Lung (tissue), 12 donors: Measurements from ENCODE around the gene ZNF117. TPM values are rescaled to one million over a fixed set of nuclear protein-coding genes. Genes with fewer than 3 reads are reported as not detected.

Experiments used
- ATAC-seq: fragments of 200-7000 bp; cut with Tn5 transposase; one replicate; pipeline ENCODE4 v1.9.1; 2020; ENCODE audit warnings: moderate number of reproducible peaks; ENCODE audit not compliant: insufficient read depth, low FRiP score
- DNase-seq, 3 donors: peaks; one replicate each; pipeline ENCODE4 v3.0.0-alpha.2; 2013 to 2017
- H3K27ac ChIP-seq, 2 donors: one replicate each; pipeline ENCODE4 v1.5.1; 2013; ENCODE audit warnings: mild to moderate bottlenecking in 2 of 2, moderate library complexity in 2 of 2, control low read depth in 1 of 2, inconsistent platforms in 1 of 2, low read depth in 1 of 2, low read length in 1 of 2
- H3K27me3 ChIP-seq, 3 donors: one replicate each; pipeline ENCODE4 v1.5.1; 2013; ENCODE audit warnings: low read length in 2 of 3; ENCODE audit not compliant: control insufficient read depth in 3 of 3, insufficient read depth in 3 of 3
- H3K36me3 ChIP-seq, 4 donors: one replicate each; pipeline ENCODE4 v1.5.1; 2013; ENCODE audit warnings: low read length in 4 of 4, mild to moderate bottlenecking in 1 of 4, moderate library complexity in 1 of 4; ENCODE audit not compliant: control insufficient read depth in 4 of 4, insufficient read depth in 4 of 4
- H3K4me1 ChIP-seq, 5 donors: one replicate each; pipeline ENCODE4 v1.5.1; 2013; ENCODE audit warnings: low read length in 5 of 5, mild to moderate bottlenecking in 2 of 5, moderate library complexity in 1 of 5; ENCODE audit not compliant: control insufficient read depth in 5 of 5, insufficient read depth in 5 of 5
- H3K4me3 ChIP-seq: one replicate; pipeline ENCODE4 v1.5.1; 2013; ENCODE audit warnings: mild to moderate bottlenecking, control low read depth, moderate library complexity
- H3K9ac ChIP-seq, 2 donors: one replicate each; pipeline ENCODE4 v1.5.1; 2013; ENCODE audit warnings: low read length in 2 of 2, control low read depth in 1 of 2; ENCODE audit not compliant: insufficient read depth in 1 of 2
- H3K9me3 ChIP-seq, 4 donors: one replicate each; pipeline ENCODE4 v1.5.1; 2013; ENCODE audit warnings: low read length in 3 of 4, mild to moderate bottlenecking in 1 of 4, moderate library complexity in 1 of 4; ENCODE audit not compliant: control insufficient read depth in 4 of 4, insufficient read depth in 3 of 4
- WGBS, 2 donors: extraction: QIAGEN DNeasy Blood & Tissue Kit; methylation state at CpG; one replicate each; pipeline ENCODE4 v1.1.7; 2013; 5-methylcytosine and 5-hydroxymethylcytosine counted together
- polyA plus RNA-seq, 2 donors: library from polyadenylated mRNA; stranded (reverse); fragments of 200-250 nt; gene quantifications; one replicate each; pipeline ENCODE4 v1.2.1, GENCODE V29; 2013
- total RNA-seq, 2 donors: library from RNA; depleted of rRNA in 1 of 2; stranded (reverse); fragments of >200 nt in 1 of 2; gene quantifications; one replicate each; pipeline ENCODE4 v1.2.1, GENCODE V29; 2014 to 2021
- TF ChIP-seq, protein P1 (sequence below): IDR thresholded peaks from 2 replicates; pipeline ENCODE4 v1.5.1; 2012; ENCODE audit warnings: mild to moderate bottlenecking; ENCODE audit errors: control extremely low read depth, extremely low read depth
- donor health status: control.
- donor health status: control.
- donor health status: Bipolar disorder and iron deficiency.
- donor health status: healthy.
- donor health status: DM: yes; HTN: yes; CAD: no.

ZNF117 gene
- total and polyA plus RNA-seq, 4 donors, result 4.9 to 100 (median 12.0) TPM

DNA sequence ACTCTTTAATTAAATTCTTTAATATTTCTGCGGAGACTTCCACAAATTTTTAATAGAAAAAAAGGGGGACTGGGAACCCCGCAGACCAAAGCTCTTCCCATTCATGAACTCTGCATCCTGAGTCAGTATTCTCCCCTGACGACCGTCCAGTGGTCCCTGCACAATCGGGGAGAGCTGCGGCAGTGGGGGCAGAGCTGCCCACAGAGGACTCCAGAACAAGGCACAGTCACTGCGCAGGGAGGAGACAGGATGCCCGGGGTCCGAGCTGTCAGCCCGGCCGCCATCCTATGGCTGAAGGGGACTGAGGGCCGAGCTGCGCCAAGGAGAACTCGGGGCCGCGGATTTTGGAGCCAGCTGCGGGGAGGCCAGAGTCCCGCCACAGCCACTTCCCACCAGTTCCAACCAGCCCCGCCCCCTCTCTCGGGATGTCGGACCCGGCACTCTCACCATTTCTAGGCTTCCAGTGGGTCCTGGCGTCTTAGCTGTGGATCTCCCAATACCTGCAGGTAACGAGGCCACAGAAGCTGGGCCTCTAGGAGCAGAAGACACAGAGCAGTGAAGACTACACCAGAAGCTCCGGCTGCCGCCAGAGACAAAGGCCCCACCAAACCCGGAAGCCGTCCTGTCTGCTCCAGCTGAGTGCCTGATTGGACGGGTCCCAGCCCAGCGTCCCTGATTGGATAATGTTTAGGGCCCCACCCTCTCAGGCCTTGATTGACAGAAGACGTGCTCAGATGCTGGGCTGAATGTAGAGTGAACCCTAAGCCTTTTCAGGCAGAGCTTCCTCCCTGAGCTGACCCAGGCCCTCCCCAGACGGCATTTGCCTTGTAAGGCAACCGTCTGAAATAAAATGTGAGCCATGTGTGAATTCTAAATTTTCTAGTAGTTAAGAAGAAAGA is 15.5 kb upstream of the ZNF117 start, which contains the start of gene ERV3-1:
Gene ERV3-1 (minus strand): TSS at position 594 of the 899 bp plus-strand sequence. CDS start 13,661 bp downstream, outside the sequence.
- TF ChIP-seq, protein P1, sequence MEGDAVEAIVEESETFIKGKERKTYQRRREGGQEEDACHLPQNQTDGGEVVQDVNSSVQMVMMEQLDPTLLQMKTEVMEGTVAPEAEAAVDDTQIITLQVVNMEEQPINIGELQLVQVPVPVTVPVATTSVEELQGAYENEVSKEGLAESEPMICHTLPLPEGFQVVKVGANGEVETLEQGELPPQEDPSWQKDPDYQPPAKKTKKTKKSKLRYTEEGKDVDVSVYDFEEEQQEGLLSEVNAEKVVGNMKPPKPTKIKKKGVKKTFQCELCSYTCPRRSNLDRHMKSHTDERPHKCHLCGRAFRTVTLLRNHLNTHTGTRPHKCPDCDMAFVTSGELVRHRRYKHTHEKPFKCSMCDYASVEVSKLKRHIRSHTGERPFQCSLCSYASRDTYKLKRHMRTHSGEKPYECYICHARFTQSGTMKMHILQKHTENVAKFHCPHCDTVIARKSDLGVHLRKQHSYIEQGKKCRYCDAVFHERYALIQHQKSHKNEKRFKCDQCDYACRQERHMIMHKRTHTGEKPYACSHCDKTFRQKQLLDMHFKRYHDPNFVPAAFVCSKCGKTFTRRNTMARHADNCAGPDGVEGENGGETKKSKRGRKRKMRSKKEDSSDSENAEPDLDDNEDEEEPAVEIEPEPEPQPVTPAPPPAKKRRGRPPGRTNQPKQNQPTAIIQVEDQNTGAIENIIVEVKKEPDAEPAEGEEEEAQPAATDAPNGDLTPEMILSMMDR, result no peak
- ATAC-seq, result peak; percentile 99

DNA sequence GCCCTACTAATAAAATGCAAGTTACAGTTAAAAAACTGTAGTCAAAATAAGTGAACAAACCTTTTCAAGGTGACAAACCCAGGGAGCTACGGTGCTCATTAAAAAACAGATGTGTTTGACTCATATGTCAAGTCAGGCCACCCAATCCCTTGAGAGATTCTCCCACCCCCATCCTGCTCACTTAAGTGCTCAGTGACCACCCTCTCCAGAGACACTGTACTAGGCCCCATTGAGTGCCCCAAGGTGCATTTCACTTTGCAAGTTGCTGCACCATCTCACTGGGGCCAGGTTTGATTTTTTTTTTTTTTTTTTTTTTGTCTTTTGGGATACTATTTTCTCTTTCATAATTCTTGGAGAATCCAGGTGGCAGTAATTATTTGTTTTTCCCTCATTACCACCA is 13.7 kb upstream of the ZNF117 start:
- Histone ChIP-seq H3K9me3 (peaks cover 0 to 7% (median 0%) of the 10 kb centered on the region in 4 donors), H3K4me1 (peaks cover 0 to 12% (median 5%) of the 10 kb centered on the region in 5 donors), H3K4me3 (no peak overlapping the region), H3K27ac (no peak overlapping the region), H3K27me3 (no peaks in the 10 kb centered on the region), H3K9ac (peak overlapping the region in 1 of 2 donors; percentile 36), H3K36me3 (peaks cover 0 to 23% (median 8%) of the 10 kb centered on the region in 4 donors)
- DNase-seq (no peak), ATAC-seq (no peak)
- TF ChIP-seq, protein P1, result no peak
- 73 to 90% methylated on average over 1 of the region's 1 CpG for WGBS, 2 donors

More for the DNA sequence above, 15.5 kb upstream of the ZNF117 start, which contains the start of gene ERV3-1:
- peak; percentile 96 to 98 (median 98) for DNase-seq
- peak within 1 kb of the TSS; percentile 89 for H3K4me3 ChIP-seq
- H3K27ac ChIP-seq, result peak within 1 kb of the TSS; percentile 87 to 98
- peak within 1 kb of the TSS; percentile 78 to 92 for H3K9ac ChIP-seq
- no peaks in the 10 kb centered on the region for H3K27me3 ChIP-seq
- peaks cover 0 to 2% (median 0%) of the 10 kb centered on the region in 4 donors for H3K9me3 ChIP-seq
- H3K4me1 ChIP-seq, result peaks cover 0 to 12% (median 5%) of the 10 kb centered on the region in 5 donors
- WGBS, 2 donors, result 1% methylated on average over 32 to 33 of the region's 33 CpGs
- peaks cover 0 to 14% (median 4%) of the 10 kb centered on the region in 4 donors for H3K36me3 ChIP-seq

DNA sequence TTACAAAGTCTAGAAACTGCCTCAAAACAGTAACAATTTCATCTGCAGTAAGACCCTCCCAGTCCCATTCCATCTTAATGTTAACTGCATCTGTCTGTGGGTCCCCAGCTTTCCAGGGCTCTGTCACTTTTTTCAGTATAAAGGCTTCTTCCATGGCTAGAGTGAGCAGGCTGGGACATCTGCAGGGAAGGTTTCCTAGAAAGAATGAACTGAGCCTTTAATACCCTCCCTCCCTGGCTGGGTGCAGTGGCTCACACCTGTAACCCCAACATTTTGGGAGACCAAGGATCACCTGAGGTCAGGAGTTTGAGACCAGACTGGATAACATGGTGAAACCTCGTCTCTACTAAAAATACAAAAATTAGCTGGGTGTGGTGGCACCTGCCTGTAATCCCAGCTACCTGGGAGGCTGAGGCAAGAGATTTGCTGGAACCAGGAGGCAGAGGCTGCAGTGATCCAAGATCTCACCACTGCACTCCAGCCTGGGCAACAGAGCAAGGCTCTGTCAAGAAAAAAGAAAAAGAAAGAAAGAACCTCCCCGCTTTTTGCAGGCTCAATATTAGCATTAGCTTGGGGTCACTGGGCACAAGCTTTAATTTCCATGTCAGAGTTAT is 12.2 kb upstream of the ZNF117 start:
- no peak overlapping the region for H3K4me3 ChIP-seq
- 93 to 98% methylated on average over 2 of the region's 2 CpGs for WGBS, 2 donors

More for the DNA sequence above, 12.2 kb upstream of the ZNF117 start:
- H3K9ac ChIP-seq, result no peak overlapping the region
- H3K27ac ChIP-seq, result no peak overlapping the region
- H3K27me3 ChIP-seq, result no peaks in the 10 kb centered on the region
- peaks cover 0 to 12% (median 7%) of the 10 kb centered on the region in 5 donors for H3K4me1 ChIP-seq
- no peak for ATAC-seq
- no peak for DNase-seq
- H3K36me3 ChIP-seq, result peaks cover 0 to 37% (median 11%) of the 10 kb centered on the region in 4 donors
- TF ChIP-seq, protein P1, result no peak
- peaks cover 0 to 11% (median 6%) of the 10 kb centered on the region in 4 donors for H3K9me3 ChIP-seq
